Natural killer cell (primary cell): Measurements from ENCODE around the gene ST6GALNAC4. TPM values are rescaled to one million over a fixed set of nuclear protein-coding genes. Genes with fewer than 3 reads are reported as not detected.

Experiments
- ATAC-seq, 3 donors: fragments of 150-1000 bp in 2 of 3; fragments of 200-7000 bp in 1 of 3; cut with Tn5 transposase; 1 replicate in 1 of 3; 2 replicates in 2 of 3; pipeline ENCODE4 v1.10.0; 2021; ENCODE audit warnings: mild to moderate bottlenecking in 2 of 3, moderate library complexity in 2 of 3
- DNase-seq, 2 donors: peaks; one replicate each; pipeline versions ENCODE4 v3.0.0 to v3.0.0-alpha.2; 2013 to 2021; ENCODE audit warnings: mixed read lengths in 1 of 2
- H3K27ac ChIP-seq: one replicate; pipeline ENCODE4 v1.5.1; 2013; ENCODE audit warnings: mild to moderate bottlenecking, low read length
- H3K27me3 ChIP-seq: one replicate; pipeline ENCODE4 v1.6.1; 2013; ENCODE audit warnings: low read length; ENCODE audit not compliant: control insufficient read depth, insufficient read depth
- H3K36me3 ChIP-seq: one replicate; pipeline ENCODE4 v1.6.1; 2013; ENCODE audit warnings: low read length; ENCODE audit not compliant: control insufficient read depth, insufficient read depth
- H3K4me1 ChIP-seq: one replicate; pipeline ENCODE4 v1.6.1; 2013; ENCODE audit warnings: low read length; ENCODE audit not compliant: control insufficient read depth, insufficient read depth
- H3K4me3 ChIP-seq: one replicate; pipeline ENCODE4 v1.5.1; 2013; ENCODE audit warnings: low read length
- H3K9me3 ChIP-seq: one replicate; pipeline ENCODE4 v1.6.1; 2013; ENCODE audit warnings: low read length; ENCODE audit not compliant: control insufficient read depth, insufficient read depth
- H3K27ac Mint-ChIP-seq, 2 donors: one replicate each; pipeline ENCODE4 v1.8.0; 2022; ENCODE audit warnings: mild to moderate bottlenecking in 2 of 2, mixed read lengths in 2 of 2, moderate library complexity in 1 of 2
- H3K27me3 Mint-ChIP-seq, 2 donors: one replicate each; pipeline ENCODE4 v1.8.0; 2022; ENCODE audit warnings: low read depth in 2 of 2, mixed read lengths in 2 of 2
- H3K36me3 Mint-ChIP-seq: one replicate; pipeline ENCODE4 v1.8.0; 2022; ENCODE audit warnings: mixed read lengths
- H3K4me1 Mint-ChIP-seq, 2 donors: one replicate each; pipeline ENCODE4 v1.8.0; 2022; ENCODE audit warnings: mixed read lengths in 2 of 2
- H3K4me3 Mint-ChIP-seq: one replicate; pipeline ENCODE4 v1.8.0; 2022; ENCODE audit warnings: mild to moderate bottlenecking, moderate library complexity, mixed read lengths
- H3K9me3 Mint-ChIP-seq, 2 donors: one replicate each; pipeline ENCODE4 v1.8.0; 2022; ENCODE audit warnings: mixed read lengths in 2 of 2
- CTCF ChIP-seq: fragments of 200-600 bp; IDR thresholded peaks from one replicate; pipeline ENCODE4 v1.8.0; 2022; ENCODE audit warnings: antibody characterized with exemption
- WGBS: methylation state at CpG from one replicate; pipeline ENCODE4 v1.1.7; 2013; ENCODE audit warnings: missing lambda C conversion rate; ENCODE audit not compliant: insufficient coverage; 5-methylcytosine and 5-hydroxymethylcytosine counted together
- intact Hi-C: fragments of 100-400 bp; cut with micrococcal nuclease; formaldehyde crosslinking; loops from one replicate; pipeline ENCODE4 v1.14.2; 2022
- total RNA-seq, 4 donors: library from RNA; stranded (reverse); fragments of 120-200 nt in 1 of 4; gene quantifications; one replicate each; pipeline versions ENCODE4 v1.2.3 to v1.2.4, GENCODE V29; 2013 to 2022

Gene ST6GALNAC4
- total RNA-seq, 3 donors from 2014 or later (not counting 1 experiment from before 2014, with no cell fraction given) = 18.8 to 33.0 (median 20.4) TPM

- H3K27ac ChIP-seq = no peak overlapping the region
- Mint-ChIP-seq H3K9me3 (no peaks in the 10 kb centered on the region), H3K27me3 (no peaks in the 10 kb centered on the region), H3K4me3 (no peak overlapping the region), H3K4me1 (peaks cover 0 to 14% of the 10 kb centered on the region in 2 donors), H3K36me3 (no peaks in the 10 kb centered on the region), H3K27ac (peak overlapping the region in 1 of 2 donors; percentile 22)
- H3K9me3 ChIP-seq = no peaks in the 10 kb centered on the region
- peaks cover 17% of the 10 kb centered on the region for H3K4me1 ChIP-seq
- H3K36me3 ChIP-seq = peaks cover 28% of the 10 kb centered on the region
- 77% methylated on average over 14 of the region's 14 CpGs for WGBS
- no peak overlapping the region for H3K4me3 ChIP-seq
- intact Hi-C loops = loop anchor here (1.0 to 5.0 kb wide), 2 partner anchors 92 to 174 kb away; no protein-coding TSS in a partner anchor
- no peaks in the 10 kb centered on the region for H3K27me3 ChIP-seq
- no peak for DNase-seq
- no peak for TF ChIP-seq CTCF
- ATAC-seq = no peak
Observed at GRCh38 chr9:127943011-127943662, 26.3 kb upstream of the ST6GALNAC4 start.

- intact Hi-C loops = loop anchor here (1.0 to 5.0 kb wide), 2 partner anchors 93 to 175 kb away; no protein-coding TSS in a partner anchor
- H3K9me3 Mint-ChIP-seq = no peaks in the 10 kb centered on the region
- Histone ChIP-seq H3K36me3 (peaks cover 28% of the 10 kb centered on the region), H3K27ac (no peak overlapping the region), H3K9me3 (no peaks in the 10 kb centered on the region), H3K4me1 (peaks cover 23% of the 10 kb centered on the region), H3K27me3 (no peaks in the 10 kb centered on the region), H3K4me3 (no peak overlapping the region)
- DNase-seq = peak; percentile 45 to 75
- peak; percentile 86 for TF ChIP-seq CTCF
- no peak overlapping the region for H3K4me3 Mint-ChIP-seq
- H3K36me3 Mint-ChIP-seq = no peaks in the 10 kb centered on the region
- no peaks in the 10 kb centered on the region for H3K27me3 Mint-ChIP-seq
- H3K4me1 Mint-ChIP-seq = peaks cover 6 to 20% of the 10 kb centered on the region in 2 donors
- peak overlapping the region in 1 of 2 donors; percentile 22 for H3K27ac Mint-ChIP-seq
- peak; percentile 73 to 81 (median 75) for ATAC-seq
- WGBS = 73% methylated on average over 17 of the region's 18 CpGs
Observed at GRCh38 chr9:127942216-127943010, 25.6 kb upstream of the ST6GALNAC4 start.

GRCh38 chr9:127941961-127942215 lies 25.0 kb upstream of the ST6GALNAC4 start:
- 92% methylated on average over 3 of the region's 3 CpGs for WGBS
- Mint-ChIP-seq H3K4me1 (peaks cover 11 to 25% of the 10 kb centered on the region in 2 donors), H3K27me3 (no peaks in the 10 kb centered on the region), H3K9me3 (no peaks in the 10 kb centered on the region), H3K36me3 (no peaks in the 10 kb centered on the region), H3K27ac (no peak overlapping the region), H3K4me3 (no peak overlapping the region)
- Histone ChIP-seq H3K36me3 (peaks cover 28% of the 10 kb centered on the region), H3K4me3 (no peak overlapping the region), H3K27ac (no peak overlapping the region), H3K9me3 (no peaks in the 10 kb centered on the region), H3K4me1 (peaks cover 29% of the 10 kb centered on the region), H3K27me3 (no peaks in the 10 kb centered on the region)
- intact Hi-C loops = loop anchor here (5.0 kb wide), 1 partner anchor 175 kb away; no protein-coding TSS in a partner anchor
- no peak for ATAC-seq
- no peak for DNase-seq
- no peak for TF ChIP-seq CTCF
